ENCODE measurements around the gene HAVCR2.
"Not testable (repeated sequence)": the region's sequence is repeated elsewhere in the genome, so short reads cannot be mapped to it uniquely, and the experiment has no call there.

HAVCR2 gene

GRCh38 chr5:157088342-157088990, 20.4 kb downstream of the HAVCR2 start:
- no peak for DNase-seq (ENCODE audit: low read depth)

- no peak for DNase-seq (ENCODE audit: low read depth)
Observed at GRCh38 chr5:157086751-157087359, 22.0 kb downstream of the HAVCR2 start.

- no peak for DNase-seq (ENCODE audit: low read depth)
Observed at GRCh38 chr5:157085930-157086329, 22.9 kb downstream of the HAVCR2 start.

GRCh38 chr5:157080286-157080685, 28.6 kb downstream of the HAVCR2 start:
- no peak for DNase-seq (ENCODE audit: low read depth)

GRCh38 chr5:157076558-157076957, 32.3 kb downstream of the HAVCR2 start:
- no peak for DNase-seq (ENCODE audit: low read depth)

- DNase-seq (ENCODE audit: low read depth) = no peak
Observed at GRCh38 chr5:157072508-157072907, 36.3 kb downstream of the HAVCR2 start.

GRCh38 chr5:157069949-157070348, 38.9 kb downstream of the HAVCR2 start:
- DNase-seq (ENCODE audit: low read depth) = no peak

- DNase-seq (ENCODE audit: low read depth) = no peak
Observed at GRCh38 chr5:157068785-157069184, 40.1 kb downstream of the HAVCR2 start.

- DNase-seq (ENCODE audit: low read depth) = no peak
Observed at GRCh38 chr5:157068339-157068738, 40.5 kb downstream of the HAVCR2 start.

GRCh38 chr5:157067005-157067404, 41.8 kb downstream of the HAVCR2 start:
- no peak for DNase-seq (ENCODE audit: low read depth)

GRCh38 chr5:157066080-157066479, 42.8 kb downstream of the HAVCR2 start:
- no peak for DNase-seq (ENCODE audit: low read depth)

- DNase-seq (ENCODE audit: low read depth) = no peak
Observed at GRCh38 chr5:157063776-157064430, 44.9 kb downstream of the HAVCR2 start.

- no peak for DNase-seq (ENCODE audit: low read depth)
Observed at GRCh38 chr5:157059891-157060290, 49.0 kb downstream of the HAVCR2 start.

GRCh38 chr5:157059093-157059539, 49.7 kb downstream of the HAVCR2 start, which contains the start of gene HAVCR1:
TSS of gene HAVCR1 (minus strand) at chr5:157059116. CDS start at chr5:157057943, 1,173 bp downstream.
- DNase-seq (ENCODE audit: low read depth) = no peak

- no peak for DNase-seq (ENCODE audit: low read depth)
Observed at GRCh38 chr5:157057459-157058370, 51.1 kb downstream of the HAVCR2 start.

GRCh38 chr5:157056848-157057247, 52.0 kb downstream of the HAVCR2 start:
- DNase-seq (ENCODE audit: low read depth) = not testable (repeated sequence)

GRCh38 chr5:157051604-157052245, 57.1 kb downstream of the HAVCR2 start:
- DNase-seq (ENCODE audit: low read depth) = no peak

GRCh38 chr5:157050050-157050449, 58.8 kb downstream of the HAVCR2 start:
- DNase-seq (ENCODE audit: low read depth) = no peak

GRCh38 chr5:157049605-157050004, 59.2 kb downstream of the HAVCR2 start:
- DNase-seq (ENCODE audit: low read depth) = no peak

GRCh38 chr5:157047898-157048297, 60.9 kb downstream of the HAVCR2 start:
- no peak for DNase-seq (ENCODE audit: low read depth)

- not testable (repeated sequence) for DNase-seq (ENCODE audit: low read depth)
Observed at GRCh38 chr5:157047016-157047415, 61.8 kb downstream of the HAVCR2 start.

- no peak for DNase-seq (ENCODE audit: low read depth)
Observed at GRCh38 chr5:157046041-157046440, 62.8 kb downstream of the HAVCR2 start.
